CD4-positive, alpha-beta T cell (primary cell): ENCODE measurements around the gene ABCC3. TPM values are rescaled to one million over a fixed set of nuclear protein-coding genes. Genes with fewer than 3 reads are reported as not detected.

Experiments
- ATAC-seq: fragments of 200-7000 bp; cut with Tn5 transposase; one replicate; pipeline ENCODE4 v1.10.0; 2022; ENCODE audit warnings: mild to moderate bottlenecking; ENCODE audit not compliant: poor library complexity
- CTCF ChIA-PET: fragments of 350-600 bp; sonication (Branson Sonifier 250); formaldehyde crosslinking; loops from one replicate; lab custom pipeline; 2021; ENCODE audit warnings: antibody characterized with exemption, inconsistent platforms; lab: Charles Lee
- POLR2A ChIA-PET: fragments of 350-600 bp; sonication (Branson Sonifier 250); formaldehyde crosslinking; loops from one replicate; lab custom pipeline; 2021; ENCODE audit warnings: antibody characterized with exemption, inconsistent platforms; lab: Charles Lee
- DNase-seq, 14 experiments: peaks; one replicate each; pipeline ENCODE4 v3.0.0-alpha.2; 2013 to 2020; ENCODE audit warnings: mixed read lengths in 2 of 14
- H3K27ac ChIP-seq, 2 donors: one replicate each; pipeline versions ENCODE4 v1.5.1 to v1.7.0; 2013; ENCODE audit warnings: low read length in 2 of 2, low read depth in 1 of 2, mild to moderate bottlenecking in 1 of 2
- H3K27me3 ChIP-seq, 2 experiments: 1 replicate in 1 of 2; 2 replicates in 1 of 2; pipeline versions ENCODE4 v1.6.1 to v1.7.0; 2013; ENCODE audit warnings: low read length in 2 of 2, control low read depth in 1 of 2, mild to moderate bottlenecking in 1 of 2, moderate library complexity in 1 of 2; ENCODE audit not compliant: insufficient read depth in 2 of 2, control insufficient read depth in 1 of 2
- H3K36me3 ChIP-seq: one replicate; pipeline ENCODE4 v1.6.1; 2013; ENCODE audit warnings: low read length, control low read depth; ENCODE audit not compliant: insufficient read depth
- H3K4me1 ChIP-seq: one replicate; pipeline ENCODE4 v1.6.1; 2013; ENCODE audit warnings: low read length, control low read depth; ENCODE audit not compliant: insufficient read depth
- H3K4me3 ChIP-seq: one replicate; pipeline ENCODE4 v1.5.1; 2013; ENCODE audit warnings: mild to moderate bottlenecking, low read length, moderate library complexity
- H3K9me3 ChIP-seq, 2 experiments: 1 replicate in 1 of 2; 2 replicates in 1 of 2; pipeline versions ENCODE4 v1.6.1 to v1.7.0; 2013; ENCODE audit warnings: low read length in 2 of 2, mild to moderate bottlenecking in 2 of 2, control low read depth in 1 of 2, moderate library complexity in 1 of 2; ENCODE audit not compliant: control insufficient read depth in 1 of 2, insufficient read depth in 1 of 2
- H3K27ac Mint-ChIP-seq: one replicate; pipeline ENCODE4 v1.8.0; 2020; ENCODE audit warnings: mixed read lengths
- H3K27me3 Mint-ChIP-seq: one replicate; pipeline ENCODE4 v1.8.0; 2021; ENCODE audit warnings: mixed read lengths
- H3K36me3 Mint-ChIP-seq: one replicate; pipeline ENCODE4 v1.8.0; 2021; ENCODE audit warnings: low read depth, mixed read lengths
- H3K4me1 Mint-ChIP-seq: one replicate; pipeline ENCODE4 v1.8.0; 2021; ENCODE audit warnings: low read depth, mixed read lengths
- H3K4me3 Mint-ChIP-seq: one replicate; pipeline ENCODE4 v1.8.0; 2020; ENCODE audit warnings: mild to moderate bottlenecking, mixed read lengths
- H3K9me3 Mint-ChIP-seq: one replicate; pipeline ENCODE4 v1.8.0; 2020; ENCODE audit warnings: mixed read lengths
- intact Hi-C, 2 experiments: fragments of 100-400 bp; cut with DNase I in 1 of 2; cut with micrococcal nuclease in 1 of 2; formaldehyde crosslinking; loops; one replicate each; pipeline versions ENCODE4 v1.15.1 to v1.9.0; 2023 to 2025; cut with DNase I, micrococcal nuclease
- total RNA-seq, 174 experiments: library from RNA in 2 of 174; stranded (reverse) in 2 of 174; gene quantifications; one replicate each; pipeline ENCODE4 v1.2.3 and lab custom pipeline; 2021 to 2026
- TF ChIP-seq, protein P1 (sequence below): fragments of 200-600 bp; IDR thresholded peaks from one replicate; pipeline ENCODE4 v1.8.0; 2022; ENCODE audit warnings: antibody characterized with exemption, mild to moderate bottlenecking

The ABCC3 gene
- total RNA-seq, 2 experiments from 2014 or later: 0.19 TPM; not detected in 1

DNA sequence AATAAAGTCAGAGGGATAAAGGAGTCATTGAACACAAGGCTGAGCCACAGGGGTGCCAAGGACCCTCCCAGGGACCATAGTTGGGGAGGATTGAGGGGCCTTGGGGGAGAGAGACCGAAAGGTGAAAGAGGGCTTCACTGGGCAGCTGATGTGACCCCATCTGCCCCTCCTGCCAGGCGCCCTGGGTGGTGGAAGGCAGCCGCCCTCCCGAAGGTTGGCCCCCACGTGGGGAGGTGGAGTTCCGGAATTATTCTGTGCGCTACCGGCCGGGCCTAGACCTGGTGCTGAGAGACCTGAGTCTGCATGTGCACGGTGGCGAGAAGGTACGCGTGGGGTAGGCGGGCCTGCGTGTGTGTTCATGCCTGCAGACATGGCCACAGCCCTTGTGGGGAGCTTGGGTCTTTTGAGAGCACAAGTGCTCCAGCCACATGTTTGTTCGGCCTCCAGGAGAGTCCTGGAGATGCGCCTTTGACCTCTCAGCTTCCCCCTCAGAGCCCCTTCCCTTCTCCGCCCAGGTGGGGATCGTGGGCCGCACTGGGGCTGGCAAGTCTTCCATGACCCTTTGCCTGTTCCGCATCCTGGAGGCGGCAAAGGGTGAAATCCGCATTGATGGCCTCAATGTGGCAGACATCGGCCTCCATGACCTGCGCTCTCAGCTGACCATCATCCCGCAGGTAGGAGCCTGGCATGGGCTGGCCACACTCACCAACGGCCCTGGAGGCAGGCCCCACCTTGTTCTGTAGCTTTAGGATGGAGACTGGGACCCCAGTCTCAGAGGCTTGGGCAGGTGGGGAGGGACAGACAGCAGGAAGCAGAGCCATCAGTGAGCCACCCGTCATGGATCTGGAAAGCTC is 49.0 kb downstream of the ABCC3 start:
- no peak overlapping the region for H3K27ac Mint-ChIP-seq
- H3K9me3 Mint-ChIP-seq: no peaks in the 10 kb centered on the region
- no peak for DNase-seq
- no peak for ATAC-seq
- ChIA-PET CTCF (no interaction called here), POLR2A (no interaction called here)
- Histone ChIP-seq H3K4me3 (no peak overlapping the region), H3K36me3 (no peaks in the 10 kb centered on the region), H3K27ac (no peak overlapping the region), H3K4me1 (no peaks in the 10 kb centered on the region), H3K27me3 (peaks cover 0 to 3% of the 10 kb centered on the region in 2 experiments), H3K9me3 (no peaks in the 10 kb centered on the region)
- H3K36me3 Mint-ChIP-seq: no peaks in the 10 kb centered on the region
- H3K4me3 Mint-ChIP-seq: no peak overlapping the region
- TF ChIP-seq, protein P1, sequence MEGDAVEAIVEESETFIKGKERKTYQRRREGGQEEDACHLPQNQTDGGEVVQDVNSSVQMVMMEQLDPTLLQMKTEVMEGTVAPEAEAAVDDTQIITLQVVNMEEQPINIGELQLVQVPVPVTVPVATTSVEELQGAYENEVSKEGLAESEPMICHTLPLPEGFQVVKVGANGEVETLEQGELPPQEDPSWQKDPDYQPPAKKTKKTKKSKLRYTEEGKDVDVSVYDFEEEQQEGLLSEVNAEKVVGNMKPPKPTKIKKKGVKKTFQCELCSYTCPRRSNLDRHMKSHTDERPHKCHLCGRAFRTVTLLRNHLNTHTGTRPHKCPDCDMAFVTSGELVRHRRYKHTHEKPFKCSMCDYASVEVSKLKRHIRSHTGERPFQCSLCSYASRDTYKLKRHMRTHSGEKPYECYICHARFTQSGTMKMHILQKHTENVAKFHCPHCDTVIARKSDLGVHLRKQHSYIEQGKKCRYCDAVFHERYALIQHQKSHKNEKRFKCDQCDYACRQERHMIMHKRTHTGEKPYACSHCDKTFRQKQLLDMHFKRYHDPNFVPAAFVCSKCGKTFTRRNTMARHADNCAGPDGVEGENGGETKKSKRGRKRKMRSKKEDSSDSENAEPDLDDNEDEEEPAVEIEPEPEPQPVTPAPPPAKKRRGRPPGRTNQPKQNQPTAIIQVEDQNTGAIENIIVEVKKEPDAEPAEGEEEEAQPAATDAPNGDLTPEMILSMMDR: no peak
- intact Hi-C loops: no loop called here
- H3K4me1 Mint-ChIP-seq: no peaks in the 10 kb centered on the region
- peaks cover 31% of the 10 kb centered on the region for H3K27me3 Mint-ChIP-seq

DNA sequence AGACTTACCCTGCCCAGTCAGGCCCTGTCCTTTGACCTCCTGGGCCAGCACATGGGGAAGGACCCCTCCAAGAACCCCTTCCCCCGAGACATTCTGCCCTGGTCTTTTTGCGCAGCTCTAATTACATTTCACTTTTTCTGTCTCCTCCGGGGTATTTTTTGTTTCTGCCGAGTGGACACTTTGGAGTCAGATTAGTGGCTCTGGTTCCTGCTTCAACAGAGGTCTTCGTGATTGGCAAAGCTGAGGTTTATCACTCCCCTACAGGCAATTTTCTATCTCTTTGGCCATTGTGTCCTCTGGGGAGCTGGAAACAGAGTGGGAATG is 49.6 kb downstream of the ABCC3 start:
- Histone ChIP-seq H3K4me3 (no peak overlapping the region), H3K36me3 (no peaks in the 10 kb centered on the region), H3K9me3 (no peaks in the 10 kb centered on the region), H3K27ac (no peak overlapping the region), H3K4me1 (no peaks in the 10 kb centered on the region), H3K27me3 (no peaks in the 10 kb centered on the region)
- ATAC-seq: no peak
- Mint-ChIP-seq H3K9me3 (no peaks in the 10 kb centered on the region), H3K27ac (no peak overlapping the region), H3K36me3 (no peaks in the 10 kb centered on the region), H3K4me3 (no peak overlapping the region), H3K27me3 (peaks cover 27% of the 10 kb centered on the region), H3K4me1 (no peaks in the 10 kb centered on the region)
- intact Hi-C loops: no loop called here
- ChIA-PET CTCF (no interaction called here), POLR2A (no interaction called here)
- TF ChIP-seq, protein P1: no peak
- DNase-seq: no peak

DNA sequence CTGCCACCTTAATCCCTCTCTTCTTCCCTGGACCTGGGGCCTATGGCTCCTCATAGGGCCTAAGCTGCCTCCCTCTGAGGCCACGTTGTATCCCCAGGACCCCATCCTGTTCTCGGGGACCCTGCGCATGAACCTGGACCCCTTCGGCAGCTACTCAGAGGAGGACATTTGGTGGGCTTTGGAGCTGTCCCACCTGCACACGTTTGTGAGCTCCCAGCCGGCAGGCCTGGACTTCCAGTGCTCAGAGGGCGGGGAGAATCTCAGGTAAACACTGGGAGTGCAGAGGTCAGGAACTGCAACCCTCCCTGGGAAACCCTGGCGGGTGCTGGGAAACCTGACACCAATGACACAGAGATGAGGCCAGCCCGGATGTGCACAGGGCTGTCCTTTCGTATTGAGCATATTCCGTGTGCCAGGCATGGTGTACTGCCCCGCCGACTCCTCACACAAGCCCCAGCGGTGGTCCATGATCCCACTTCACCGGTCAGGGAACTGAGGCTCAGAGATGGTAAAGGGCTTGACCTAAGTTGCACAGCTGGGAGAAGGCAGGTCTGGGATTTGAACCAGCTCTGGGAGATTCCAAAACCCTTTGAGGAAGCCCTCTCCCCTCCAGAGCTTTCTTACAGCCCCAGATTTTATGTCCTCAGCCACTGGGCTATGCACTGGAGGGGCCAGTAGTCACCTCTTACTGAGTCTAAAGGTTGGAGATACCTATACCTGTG is 50.1 kb downstream of the ABCC3 start:
- no peaks in the 10 kb centered on the region for H3K9me3 Mint-ChIP-seq
- no peaks in the 10 kb centered on the region for H3K9me3 ChIP-seq
- no peak overlapping the region for H3K4me3 Mint-ChIP-seq
- no peaks in the 10 kb centered on the region for H3K4me1 ChIP-seq
- H3K27me3 ChIP-seq: no peaks in the 10 kb centered on the region
- DNase-seq (no peak), ATAC-seq (no peak)
- H3K36me3 Mint-ChIP-seq: no peaks in the 10 kb centered on the region
- CTCF ChIA-PET: interaction anchor here (0.6 kb wide), 1 partner anchor 619 kb away, joined by 3 read pairs; no protein-coding TSS in a partner anchor
- no peak overlapping the region for H3K27ac Mint-ChIP-seq
- no peaks in the 10 kb centered on the region for H3K36me3 ChIP-seq
- POLR2A ChIA-PET: no interaction called here
- intact Hi-C loops: no loop called here
- no peak overlapping the region for H3K4me3 ChIP-seq
- H3K27me3 Mint-ChIP-seq: peaks cover 22% of the 10 kb centered on the region
- TF ChIP-seq, protein P1: no peak
- no peak overlapping the region for H3K27ac ChIP-seq
- H3K4me1 Mint-ChIP-seq: no peaks in the 10 kb centered on the region
